ENCODE results near the gene CORO2A.

DNA sequence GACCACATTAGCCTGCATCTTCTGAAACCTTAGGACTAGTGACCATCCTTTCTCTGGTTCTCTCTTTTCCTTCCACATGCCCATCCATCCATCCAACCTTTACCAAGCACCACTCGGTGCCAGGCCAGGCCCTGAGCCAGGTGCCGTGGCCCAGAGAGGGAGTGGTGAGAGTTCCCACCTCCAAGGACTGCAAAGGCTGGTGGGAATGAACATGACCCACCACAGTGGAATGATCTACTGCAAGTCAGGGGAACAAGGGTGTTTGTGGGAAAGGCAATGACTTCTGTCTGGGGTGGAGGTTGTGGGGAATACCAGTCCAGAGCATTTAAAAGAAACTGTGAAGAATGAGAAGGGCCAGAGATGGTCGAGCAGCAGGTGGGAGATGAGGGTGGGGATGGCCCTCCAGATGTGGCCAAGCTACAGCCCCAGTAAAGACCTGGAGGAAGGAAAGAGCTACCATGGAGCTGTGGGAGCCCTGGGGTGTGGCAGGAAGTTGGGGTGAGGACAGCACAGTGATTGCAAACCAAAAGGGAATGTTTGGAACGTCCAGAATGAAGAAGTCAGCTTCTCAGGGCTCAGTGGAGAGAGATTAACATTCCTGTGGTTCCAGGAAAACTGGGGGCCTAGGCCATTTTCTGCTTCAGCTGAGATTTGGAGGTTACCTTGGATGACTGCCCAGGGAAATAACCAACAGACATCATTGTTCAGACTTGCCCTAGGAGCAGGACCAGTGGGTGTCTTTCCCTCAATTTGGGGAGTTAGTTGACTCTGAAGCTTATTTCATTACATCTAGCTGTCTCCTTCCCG is 30.7 kb upstream of the CORO2A start:
- no peak for TF ChIP-seq EZH2phosphoT487 (IDR thresholded peaks at IDR 0.05; ENCODE audit: low read depth)
- TF ChIP-seq, protein P1, sequence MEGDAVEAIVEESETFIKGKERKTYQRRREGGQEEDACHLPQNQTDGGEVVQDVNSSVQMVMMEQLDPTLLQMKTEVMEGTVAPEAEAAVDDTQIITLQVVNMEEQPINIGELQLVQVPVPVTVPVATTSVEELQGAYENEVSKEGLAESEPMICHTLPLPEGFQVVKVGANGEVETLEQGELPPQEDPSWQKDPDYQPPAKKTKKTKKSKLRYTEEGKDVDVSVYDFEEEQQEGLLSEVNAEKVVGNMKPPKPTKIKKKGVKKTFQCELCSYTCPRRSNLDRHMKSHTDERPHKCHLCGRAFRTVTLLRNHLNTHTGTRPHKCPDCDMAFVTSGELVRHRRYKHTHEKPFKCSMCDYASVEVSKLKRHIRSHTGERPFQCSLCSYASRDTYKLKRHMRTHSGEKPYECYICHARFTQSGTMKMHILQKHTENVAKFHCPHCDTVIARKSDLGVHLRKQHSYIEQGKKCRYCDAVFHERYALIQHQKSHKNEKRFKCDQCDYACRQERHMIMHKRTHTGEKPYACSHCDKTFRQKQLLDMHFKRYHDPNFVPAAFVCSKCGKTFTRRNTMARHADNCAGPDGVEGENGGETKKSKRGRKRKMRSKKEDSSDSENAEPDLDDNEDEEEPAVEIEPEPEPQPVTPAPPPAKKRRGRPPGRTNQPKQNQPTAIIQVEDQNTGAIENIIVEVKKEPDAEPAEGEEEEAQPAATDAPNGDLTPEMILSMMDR (IDR thresholded peaks at IDR 0.05; ENCODE audit: low read depth, low read length) = no peak

Data from OCI-LY3 (cell line).